Activated gamma-delta T cell (primary cell): ENCODE measurements around the gene LIME1.

Experiments used
- DNase-seq: peaks from one replicate; lab custom pipeline; 2025; lab: John Stamatoyannopoulos, UW

Gene LIME1

GRCh38 chr20:63739130-63740069, 2.9 kb downstream of the LIME1 start, which contains the start of gene SLC2A4RG:
Gene SLC2A4RG (plus strand): TSS chr20:63739776. CDS start chr20:63739913, 137 bp downstream.
- peak; percentile 57 for DNase-seq

- peak; percentile 53 for DNase-seq
Measured at GRCh38 chr20:63740070-63740626, 3.7 kb downstream of the LIME1 start.

- no peak for DNase-seq
Measured at GRCh38 chr20:63740627-63741353, 4.3 kb downstream of the LIME1 start.

DNA sequence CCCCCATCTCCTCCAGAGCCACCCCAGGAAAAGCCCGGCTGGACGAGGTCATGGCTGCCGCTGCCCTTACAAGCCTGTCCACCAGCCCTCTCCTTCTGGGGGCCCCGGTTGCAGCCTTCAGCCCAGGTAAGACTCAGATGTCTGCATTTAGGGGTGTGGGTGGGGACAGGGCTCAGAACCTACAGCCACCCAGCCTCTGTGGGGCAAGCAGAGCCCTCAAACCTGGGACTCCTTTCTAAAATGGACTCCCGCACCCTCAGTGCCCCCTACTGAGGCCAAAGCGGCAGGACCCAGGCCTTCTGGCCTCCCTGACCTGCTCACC, 4.9 kb downstream of the LIME1 start:
- no peak for DNase-seq

DNA sequence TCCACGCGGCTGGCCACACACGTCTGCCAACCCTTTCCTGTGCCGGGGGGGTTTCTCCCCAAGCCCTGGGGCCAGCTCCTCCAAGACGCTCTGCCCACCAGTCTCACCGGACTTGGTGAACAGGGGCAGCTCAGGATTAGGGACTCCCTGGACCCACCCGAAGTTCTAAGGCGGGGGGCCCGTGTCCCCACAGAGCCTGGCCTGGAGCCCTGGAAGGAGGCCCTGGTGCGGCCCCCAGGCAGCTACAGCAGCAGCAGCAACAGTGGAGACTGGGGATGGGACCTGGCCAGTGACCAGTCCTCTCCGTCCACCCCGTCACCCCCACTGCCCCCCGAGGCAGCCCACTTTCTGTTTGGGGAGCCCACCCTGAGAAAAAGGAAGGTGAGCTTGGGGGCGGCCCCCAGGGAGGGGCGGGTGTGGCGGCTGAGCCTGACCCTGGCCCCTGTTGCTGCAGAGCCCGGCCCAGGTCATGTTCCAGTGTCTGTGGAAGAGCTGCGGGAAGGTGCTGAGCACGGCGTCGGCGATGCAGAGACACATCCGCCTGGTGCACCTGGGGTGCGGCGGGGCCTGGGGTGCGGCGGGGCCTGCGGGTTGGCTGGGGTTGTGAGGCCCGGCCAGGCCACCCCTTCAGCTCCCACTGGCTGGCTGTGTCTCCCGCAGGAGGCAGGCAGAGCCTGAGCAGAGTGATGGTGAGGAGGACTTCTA, 5.4 kb downstream of the LIME1 start:
- no peak for DNase-seq

DNA sequence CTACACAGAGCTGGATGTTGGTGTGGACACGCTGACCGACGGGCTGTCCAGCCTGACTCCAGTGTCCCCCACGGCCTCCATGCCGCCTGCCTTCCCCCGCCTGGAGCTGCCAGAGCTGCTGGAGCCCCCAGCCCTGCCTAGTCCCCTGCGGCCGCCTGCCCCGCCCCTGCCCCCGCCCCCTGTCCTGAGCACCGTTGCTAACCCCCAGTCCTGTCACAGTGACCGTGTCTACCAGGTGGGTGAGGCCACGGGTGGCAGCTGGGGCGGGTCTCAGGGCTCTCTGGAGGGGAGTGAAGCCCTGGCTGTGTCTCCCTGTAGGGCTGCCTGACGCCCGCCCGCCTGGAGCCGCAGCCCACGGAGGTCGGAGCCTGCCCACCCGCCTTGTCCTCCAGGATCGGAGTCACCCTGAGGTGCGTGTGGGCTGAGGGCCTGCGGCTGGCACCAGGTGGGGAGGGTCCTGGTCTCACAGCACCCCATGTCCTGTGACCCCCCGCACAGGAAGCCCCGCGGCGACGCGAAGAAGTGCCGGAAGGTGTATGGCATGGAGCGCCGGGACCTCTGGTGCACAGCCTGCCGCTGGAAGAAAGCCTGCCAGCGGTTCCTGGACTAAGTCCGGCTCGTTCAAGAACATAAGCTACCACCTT, 6.0 kb downstream of the LIME1 start:
- no peak for DNase-seq

GRCh38 chr20:63743210-63743970, 6.9 kb downstream of the LIME1 start:
- no peak for DNase-seq

DNA sequence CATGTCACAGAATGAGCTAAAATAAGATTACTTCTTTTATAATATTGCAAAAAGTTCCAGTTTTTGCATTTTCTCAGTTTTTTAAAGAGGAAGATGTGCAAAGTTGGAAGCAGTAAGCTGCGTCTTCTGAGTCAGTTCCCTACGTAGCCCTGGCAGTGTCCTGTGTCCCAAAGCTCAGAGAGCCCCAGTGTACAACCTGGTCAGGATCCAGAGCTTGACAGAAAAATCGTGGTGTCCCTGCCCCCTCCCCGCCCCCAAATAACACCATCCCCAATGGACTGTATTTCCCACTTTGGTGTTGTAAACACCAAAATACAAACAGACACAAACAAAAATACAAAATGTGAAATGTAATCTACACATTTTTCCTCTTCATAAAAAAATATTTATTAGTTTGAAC, 7.7 kb downstream of the LIME1 start:
- DNase-seq = no peak

GRCh38 chr20:63744574-63745423, 8.3 kb downstream of the LIME1 start:
- no peak for DNase-seq

- no peak for DNase-seq
Measured at GRCh38 chr20:63745424-63745805, 9.0 kb downstream of the LIME1 start.

DNA sequence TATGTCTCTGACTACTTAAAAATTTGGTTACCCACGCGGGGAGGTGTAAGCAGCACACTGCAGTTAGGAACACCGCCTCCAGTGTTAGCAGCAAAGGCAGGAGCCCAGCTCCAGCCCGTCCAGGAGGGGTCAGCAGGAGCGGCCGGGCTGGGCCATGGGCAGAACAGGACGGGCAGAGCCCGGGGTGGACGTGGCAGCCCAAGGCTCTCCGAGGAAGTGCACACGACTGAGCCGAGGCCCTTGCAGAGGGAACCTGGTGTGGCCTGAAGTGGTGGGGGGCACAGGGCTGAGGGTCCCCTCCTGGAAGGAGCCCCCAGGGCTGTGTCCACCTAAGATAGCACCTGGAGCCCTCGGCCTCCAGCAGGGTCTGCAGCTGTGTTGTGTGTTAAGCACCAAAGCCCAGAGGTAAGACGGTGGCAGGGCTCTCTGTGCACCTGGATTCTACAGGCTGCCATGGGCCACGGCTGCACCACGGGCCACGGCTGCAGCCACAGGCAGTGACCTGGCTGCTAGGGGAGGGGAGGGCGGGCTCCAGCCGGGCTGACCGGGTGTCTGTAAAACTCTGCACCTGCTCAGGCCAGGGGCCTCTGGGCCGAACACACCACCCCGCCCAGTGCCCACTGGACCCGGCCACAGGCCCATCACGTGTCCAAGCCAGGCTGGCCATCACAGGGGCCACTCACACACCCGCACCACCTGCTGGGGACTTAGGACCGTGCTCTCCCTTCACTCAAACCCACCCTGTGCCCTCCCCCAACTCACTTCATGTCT, 9.7 kb downstream of the LIME1 start:
- no peak for DNase-seq

DNA sequence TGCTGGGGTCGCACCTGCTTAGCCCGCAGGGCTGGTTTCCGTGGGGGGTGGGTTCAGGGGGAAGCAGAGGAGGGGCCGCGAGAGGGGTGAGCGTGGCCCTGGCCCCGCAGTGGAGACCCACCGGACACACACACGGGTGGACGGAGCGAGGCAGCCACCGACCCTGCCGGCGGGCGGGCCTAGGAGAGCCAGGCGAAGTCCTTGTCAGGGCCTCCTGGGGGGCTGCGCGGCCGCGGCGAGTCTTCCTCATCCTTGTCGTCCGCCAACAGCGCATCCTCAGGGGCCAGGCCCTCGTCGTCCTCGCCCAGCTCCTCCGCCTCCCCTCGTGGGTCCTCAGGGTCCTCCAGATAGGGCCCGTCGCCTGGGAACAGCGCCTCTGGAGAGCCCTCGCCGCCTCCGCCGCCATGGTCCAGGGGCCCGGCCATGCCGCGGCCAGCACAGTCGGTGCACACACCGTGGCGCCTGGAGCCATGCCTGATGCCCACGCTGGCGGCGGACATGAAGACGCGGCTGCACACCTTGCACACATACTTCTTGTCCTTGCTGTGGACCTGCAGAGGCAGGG, 10.4 kb downstream of the LIME1 start:
- DNase-seq = no peak

DNA sequence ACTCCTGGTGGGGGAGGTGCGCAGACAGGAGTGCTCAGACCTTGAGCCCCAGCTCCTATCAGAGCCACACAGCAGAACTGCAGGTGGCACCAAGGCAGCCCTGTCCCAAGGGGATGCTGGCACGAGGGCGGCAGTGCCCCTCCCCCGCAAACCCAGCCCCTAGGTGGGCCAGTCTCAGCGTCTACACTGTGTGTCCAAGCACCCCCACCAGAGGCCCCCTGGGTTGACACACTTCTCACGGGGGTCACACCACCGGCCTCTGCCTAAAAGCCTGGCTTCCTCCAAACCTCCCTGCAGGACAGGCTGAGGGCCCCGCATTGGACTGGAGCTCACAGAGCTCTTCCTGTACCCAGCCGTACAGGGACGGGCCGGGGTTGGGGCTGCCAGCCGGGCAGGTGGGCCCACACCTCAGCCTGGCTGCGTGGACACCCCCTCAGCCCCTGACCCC, 11.2 kb downstream of the LIME1 start:
- DNase-seq = no peak

GRCh38 chr20:63748070-63748933, 11.8 kb downstream of the LIME1 start:
- no peak for DNase-seq

GRCh38 chr20:63748934-63749270, 12.4 kb downstream of the LIME1 start:
- no peak for DNase-seq

DNA sequence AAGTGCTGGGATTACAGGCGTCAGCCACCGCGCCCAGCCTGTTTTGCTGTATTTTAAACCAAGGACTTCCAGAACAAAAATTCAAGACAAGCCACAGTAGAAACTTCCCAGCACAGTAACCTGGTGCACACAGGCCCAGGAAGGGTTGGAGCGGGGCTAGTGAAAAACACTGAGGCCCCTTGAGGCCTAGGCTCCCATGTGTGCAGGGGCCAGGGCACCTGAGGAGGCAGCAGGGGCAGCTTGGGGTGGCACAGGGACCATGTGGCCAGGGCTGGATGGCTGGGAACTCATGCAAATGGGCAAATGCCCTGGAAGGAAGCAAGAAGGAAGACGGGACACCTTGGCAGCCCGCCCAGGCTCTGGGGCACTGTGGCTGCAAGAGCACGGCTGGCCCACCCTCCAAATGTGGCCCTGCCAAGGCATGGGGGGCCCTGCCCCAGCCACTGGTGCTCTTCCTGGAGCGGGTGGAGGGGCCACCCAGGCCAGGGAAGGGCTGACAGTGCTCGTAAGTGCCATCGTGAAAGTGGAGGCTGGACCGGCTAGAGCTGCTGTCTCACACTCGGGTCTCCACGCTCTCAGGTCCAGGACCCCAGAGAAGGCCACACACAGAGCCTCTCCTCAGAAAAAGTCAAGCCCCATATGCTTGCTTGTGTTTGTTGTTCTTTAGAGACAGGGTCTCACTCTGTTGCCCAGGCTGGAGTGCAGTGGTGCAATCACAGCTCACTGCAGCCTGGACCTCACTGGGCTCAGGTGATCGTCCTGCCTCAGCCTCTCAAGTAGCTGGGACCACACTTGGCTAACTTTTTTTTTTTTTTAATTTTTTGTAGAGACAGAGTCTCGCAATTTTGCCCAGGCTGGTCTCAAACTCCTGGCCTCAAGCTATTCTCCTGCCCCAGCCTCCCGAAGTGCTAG, 13.4 kb downstream of the LIME1 start:
- DNase-seq = no peak
